ENCODE results near the gene NEDD4L.

Gene NEDD4L

GRCh38 chr18:58438958-58439300 lies 394.9 kb downstream of the NEDD4L start:
- peak; percentile 19 for DNase-seq

GRCh38 chr18:58443671-58444070 lies 399.6 kb downstream of the NEDD4L start:
- DNase-seq: no peak

- no peak for DNase-seq
These were observed 402.5 kb downstream of the NEDD4L start for GRCh38 chr18:58446391-58447060.

- DNase-seq: no peak
These were observed 403.5 kb downstream of the NEDD4L start for GRCh38 chr18:58447402-58448095.

- DNase-seq: no peak
These were observed 405.4 kb downstream of the NEDD4L start for GRCh38 chr18:58449464-58449863.
